Psoas muscle (tissue), 8 donors: ENCODE data around the gene TM7SF3. TPM values are rescaled to one million over a fixed set of nuclear protein-coding genes. Genes with fewer than 3 reads are reported as not detected.

ENCODE experiments used
- ATAC-seq, 4 donors: fragments of 200-7000 bp; cut with Tn5 transposase; one replicate each; pipeline ENCODE4 v1.9.1; 2020; ENCODE audit warnings: moderate library complexity in 3 of 4, mild to moderate bottlenecking in 2 of 4
- DNase-seq, 2 donors: peaks; one replicate each; pipeline ENCODE4 v3.0.0-alpha.2; 2020
- H3K27ac ChIP-seq: fragments of 200-600 bp; one replicate; pipeline ENCODE4 v1.8.0; 2022
- H3K27me3 ChIP-seq, 3 donors: fragments of 200-600 bp in 1 of 3; one replicate each; pipeline versions ENCODE4 v1.6.1 to v1.8.0; 2013 to 2022; ENCODE audit warnings: low read length in 2 of 3, mild to moderate bottlenecking in 2 of 3, moderate library complexity in 1 of 3; ENCODE audit not compliant: insufficient read depth in 3 of 3
- H3K36me3 ChIP-seq, 2 donors: fragments of 200-600 bp in 1 of 2; one replicate each; pipeline versions ENCODE4 v1.6.1 to v1.8.0; 2013 to 2022; ENCODE audit warnings: low read depth in 1 of 2, mild to moderate bottlenecking in 1 of 2, moderate library complexity in 1 of 2; ENCODE audit not compliant: insufficient read depth in 1 of 2
- H3K4me1 ChIP-seq: fragments of 200-600 bp; one replicate; pipeline ENCODE4 v1.8.0; 2022
- H3K4me3 ChIP-seq: fragments of 200-600 bp; one replicate; pipeline ENCODE4 v1.8.0; 2022; ENCODE audit warnings: mild to moderate bottlenecking
- H3K9me3 ChIP-seq: fragments of 200-600 bp; one replicate; pipeline ENCODE4 v1.8.0; 2022
- WGBS, 3 donors: extraction: QIAGEN DNeasy Blood & Tissue Kit; methylation state at CpG; one replicate each; pipeline versions ENCODE4 v1.1.6 to v1.1.7; 2013; 5-methylcytosine and 5-hydroxymethylcytosine counted together
- intact Hi-C, 2 donors: fragments of 100-400 bp; cut with DNase I; formaldehyde crosslinking; loops; one replicate each; pipeline versions ENCODE4 v1.11.0 to v1.14.2; 2022
- polyA plus RNA-seq, 3 donors: library from polyadenylated mRNA; stranded (reverse); fragments of 200-250 nt; gene quantifications; one replicate each; pipeline ENCODE4 v1.2.3, GENCODE V29; 2013
- total RNA-seq, 4 donors: library from RNA; stranded (reverse); fragmentation: NEBNext Ultra II Directional in 2 of 4; extraction: Animal tissue kit (Norgen Biotek cat#: 25700) in 2 of 4; gene quantifications; one replicate each; pipeline versions ENCODE4 v1.2.1 to v1.2.4, GENCODE V29; 2021 to 2023
- TF ChIP-seq, protein P1 (sequence below): fragments of 200-600 bp; IDR thresholded peaks from one replicate; pipeline ENCODE4 v1.8.0; 2022; ENCODE audit warnings: antibody characterized with exemption
- donor health status: healthy with polysubstance abuse.
- donor health status: DM: no; HTN: no; CAD: no; lungs with moderate emphysema.
- donor health status: Bipolar disorder and iron deficiency.
- donor health status: healthy.
- donor health status: DM: yes; HTN: yes; CAD: no.
- donor health status: DM: no; HTN: no; CAD: no.
- donor health status: DM: no; HTN: no; CAD: no.
- donor health status: DM: yes; HTN: yes; CAD: no.

The TM7SF3 gene
- total and polyA plus RNA-seq, 7 donors, result 6.0 to 16.5 (median 12.0) TPM

GRCh38 chr12:26982866-26983265 is 31.3 kb downstream of the TM7SF3 start:
- Histone ChIP-seq H3K27me3 (no peaks in the 10 kb centered on the region), H3K4me3 (no peak overlapping the region), H3K27ac (no peak overlapping the region), H3K4me1 (no peaks in the 10 kb centered on the region), H3K36me3 (peaks cover 0 to 45% of the 10 kb centered on the region in 2 donors), H3K9me3 (no peaks in the 10 kb centered on the region)
- ATAC-seq (no peak), DNase-seq (no peak)
- intact Hi-C loops, result no loop called here
- 97 to 100% (median 99%) methylated on average over 2 of the region's 2 CpGs for WGBS, 3 donors
- TF ChIP-seq, protein P1, sequence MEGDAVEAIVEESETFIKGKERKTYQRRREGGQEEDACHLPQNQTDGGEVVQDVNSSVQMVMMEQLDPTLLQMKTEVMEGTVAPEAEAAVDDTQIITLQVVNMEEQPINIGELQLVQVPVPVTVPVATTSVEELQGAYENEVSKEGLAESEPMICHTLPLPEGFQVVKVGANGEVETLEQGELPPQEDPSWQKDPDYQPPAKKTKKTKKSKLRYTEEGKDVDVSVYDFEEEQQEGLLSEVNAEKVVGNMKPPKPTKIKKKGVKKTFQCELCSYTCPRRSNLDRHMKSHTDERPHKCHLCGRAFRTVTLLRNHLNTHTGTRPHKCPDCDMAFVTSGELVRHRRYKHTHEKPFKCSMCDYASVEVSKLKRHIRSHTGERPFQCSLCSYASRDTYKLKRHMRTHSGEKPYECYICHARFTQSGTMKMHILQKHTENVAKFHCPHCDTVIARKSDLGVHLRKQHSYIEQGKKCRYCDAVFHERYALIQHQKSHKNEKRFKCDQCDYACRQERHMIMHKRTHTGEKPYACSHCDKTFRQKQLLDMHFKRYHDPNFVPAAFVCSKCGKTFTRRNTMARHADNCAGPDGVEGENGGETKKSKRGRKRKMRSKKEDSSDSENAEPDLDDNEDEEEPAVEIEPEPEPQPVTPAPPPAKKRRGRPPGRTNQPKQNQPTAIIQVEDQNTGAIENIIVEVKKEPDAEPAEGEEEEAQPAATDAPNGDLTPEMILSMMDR, result no peak

DNA sequence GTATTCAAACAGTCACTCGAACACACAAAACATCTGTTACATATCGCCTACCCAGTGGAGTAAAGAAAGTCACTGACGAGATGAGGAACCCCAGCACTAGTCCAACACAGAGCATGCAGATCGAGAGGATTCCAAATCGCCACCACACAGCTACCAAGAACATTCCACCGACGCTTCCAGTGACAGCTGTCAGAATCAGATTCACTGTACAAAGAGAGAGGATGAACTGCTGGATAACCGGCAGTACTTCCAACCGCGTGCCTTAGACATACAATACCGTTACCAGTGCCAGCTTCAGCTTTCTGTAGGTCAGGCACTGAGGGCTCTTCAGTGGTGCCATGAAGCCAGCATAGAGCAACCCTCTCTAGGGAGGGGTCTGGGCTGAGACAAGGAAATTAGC is 34.5 kb downstream of the TM7SF3 start:
- intact Hi-C loops, result no loop called here
- Histone ChIP-seq H3K36me3 (peaks cover 0 to 65% of the 10 kb centered on the region in 2 donors), H3K27ac (no peak overlapping the region), H3K9me3 (no peaks in the 10 kb centered on the region), H3K4me1 (no peaks in the 10 kb centered on the region), H3K27me3 (no peaks in the 10 kb centered on the region), H3K4me3 (no peak overlapping the region)
- DNase-seq, result no peak
- peak in 3 of 4 donors; percentile 72 to 80 (median 76) for ATAC-seq
- WGBS, 3 donors, result 72 to 80% (median 73%) methylated on average over 11 of the region's 11 CpGs
- TF ChIP-seq, protein P1, result no peak

DNA sequence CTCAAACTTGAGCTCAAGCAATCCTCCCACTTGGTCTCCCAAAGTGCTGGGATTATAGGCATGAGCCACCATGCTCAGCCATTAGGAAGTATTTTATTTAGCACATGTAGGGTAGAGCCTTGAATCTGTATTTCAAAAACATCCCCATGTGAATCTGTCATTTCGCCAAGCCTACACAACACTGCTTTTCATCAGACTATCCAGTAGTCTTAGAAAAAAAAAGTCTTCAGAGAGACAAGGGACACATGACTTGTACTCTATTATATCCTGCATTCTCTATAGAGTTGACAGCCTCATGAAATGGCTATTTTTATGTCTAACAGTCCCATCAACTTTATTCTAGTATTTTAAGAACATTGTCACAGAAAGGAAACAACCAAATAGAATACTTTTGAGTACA is 35.4 kb downstream of the TM7SF3 start:
- ATAC-seq (no peak), DNase-seq (no peak)
- WGBS, 3 donors, result 90 to 97% (median 91%) methylated on average over 1 of the region's 1 CpG
- Histone ChIP-seq H3K4me3 (no peak overlapping the region), H3K4me1 (no peaks in the 10 kb centered on the region), H3K9me3 (no peaks in the 10 kb centered on the region), H3K27ac (no peak overlapping the region), H3K27me3 (no peaks in the 10 kb centered on the region), H3K36me3 (peaks cover 0 to 70% of the 10 kb centered on the region in 2 donors)
- TF ChIP-seq, protein P1, result no peak
- intact Hi-C loops, result no loop called here

GRCh38 chr12:26976687-26977086 is 37.5 kb downstream of the TM7SF3 start:
- ATAC-seq (no peak), DNase-seq (no peak)
- no peaks in the 10 kb centered on the region for H3K9me3 ChIP-seq
- 94 to 98% (median 95%) methylated on average over 2 of the region's 2 CpGs for WGBS, 3 donors
- H3K4me3 ChIP-seq, result no peak overlapping the region
- no peak overlapping the region for H3K27ac ChIP-seq
- H3K36me3 ChIP-seq, result peaks cover 0 to 80% of the 10 kb centered on the region in 2 donors
- no peaks in the 10 kb centered on the region for H3K4me1 ChIP-seq
- TF ChIP-seq, protein P1, result no peak
- intact Hi-C loops, result no loop called here
- H3K27me3 ChIP-seq, result no peaks in the 10 kb centered on the region

- intact Hi-C loops, result no loop called here
- TF ChIP-seq, protein P1, result no peak
- Histone ChIP-seq H3K4me3 (no peak overlapping the region), H3K4me1 (no peaks in the 10 kb centered on the region), H3K27me3 (no peaks in the 10 kb centered on the region), H3K9me3 (no peaks in the 10 kb centered on the region), H3K36me3 (peaks cover 0 to 82% of the 10 kb centered on the region in 2 donors), H3K27ac (no peak overlapping the region)
- 74 to 89% (median 85%) methylated on average over 2 of the region's 2 CpGs for WGBS, 3 donors
- DNase-seq, result no peak
- no peak for ATAC-seq
Measured at GRCh38 chr12:26971963-26972362, 42.2 kb downstream of the TM7SF3 start.
